HG02798 (cell line): ENCODE results near the gene KLHDC10.
A peak's percentile ranks its signal among the peaks of the same experiment; 100 is the strongest.
"Not testable (repeated sequence)": the region's sequence is repeated elsewhere in the genome, so short reads cannot be mapped to it uniquely, and the experiment has no call there.

ENCODE experiments used
- ATAC-seq: cut with Tn5 transposase; IDR thresholded peaks from one replicate; pipeline ENCODE4 v1.9.1; 2021; ENCODE audit warnings: mild to moderate bottlenecking; ENCODE audit not compliant: unreplicated experiment, poor library complexity

Gene KLHDC10

GRCh38 chr7:130113887-130114286, 43.6 kb downstream of the KLHDC10 start:
- no peak for ATAC-seq

- peak; percentile 50 for ATAC-seq
Measured at GRCh38 chr7:130114374-130114773, 44.0 kb downstream of the KLHDC10 start.

- no peak for ATAC-seq
Measured at GRCh38 chr7:130114776-130115175, 44.4 kb downstream of the KLHDC10 start.

- ATAC-seq = no peak
Measured at GRCh38 chr7:130118294-130118693, 48.0 kb downstream of the KLHDC10 start.

GRCh38 chr7:130118801-130119200, 48.5 kb downstream of the KLHDC10 start:
- ATAC-seq = no peak

GRCh38 chr7:130123501-130123900, 53.2 kb downstream of the KLHDC10 start:
- no peak for ATAC-seq

- no peak for ATAC-seq
Measured at GRCh38 chr7:130124711-130125110, 54.4 kb downstream of the KLHDC10 start.

- not testable (repeated sequence) for ATAC-seq
Measured at GRCh38 chr7:130126840-130127239, 56.5 kb downstream of the KLHDC10 start.

GRCh38 chr7:130127404-130127803, 57.1 kb downstream of the KLHDC10 start:
- ATAC-seq = no peak

GRCh38 chr7:130127821-130128317, 57.5 kb downstream of the KLHDC10 start:
- no peak for ATAC-seq

GRCh38 chr7:130129011-130129411, 58.7 kb downstream of the KLHDC10 start:
- no peak for ATAC-seq

- ATAC-seq = no peak
Measured at GRCh38 chr7:130131191-130131834, 61.0 kb downstream of the KLHDC10 start.

GRCh38 chr7:130131964-130132875, 61.9 kb downstream of the KLHDC10 start:
- ATAC-seq = no peak

- no peak for ATAC-seq
Measured at GRCh38 chr7:130133029-130133782, 62.9 kb downstream of the KLHDC10 start.

GRCh38 chr7:130134106-130134636, 63.8 kb downstream of the KLHDC10 start:
- ATAC-seq = no peak

- no peak for ATAC-seq
Measured at GRCh38 chr7:130134726-130135125, 64.4 kb downstream of the KLHDC10 start.

GRCh38 chr7:130135208-130136205, 65.2 kb downstream of the KLHDC10 start:
- ATAC-seq = no peak

GRCh38 chr7:130136579-130137167, 66.3 kb downstream of the KLHDC10 start:
- ATAC-seq = no peak

- no peak for ATAC-seq
Measured at GRCh38 chr7:130137207-130137606, 66.9 kb downstream of the KLHDC10 start.
